ENCODE results near the gene CHPF2. TPM values are rescaled to one million over a fixed set of nuclear protein-coding genes. Genes with fewer than 3 reads are reported as not detected.

The CHPF2 gene
- total RNA-seq, 4 donors from 2014 or later: 34.5 to 58.5 (median 40.2) TPM

- no peak overlapping the region for H3K4me3 ChIP-seq
- no peak for DNase-seq (ENCODE audit: low spot score in 2 of 2)
- no peaks in the 10 kb centered on the region for H3K4me1 ChIP-seq
- H3K9me3 ChIP-seq: no peaks in the 10 kb centered on the region
- no peak overlapping the region for H3K27ac ChIP-seq
- TF ChIP-seq EP300 (IDR thresholded peaks at IDR 0.05): no peak
- TF ChIP-seq POLR2A (IDR thresholded peaks at IDR 0.05): no peak
- no peak for TF ChIP-seq CTCF (IDR thresholded peaks at IDR 0.05)
- 69 to 78% methylated on average over 6 of the region's 6 CpGs for WGBS, 2 donors
- H3K27me3 ChIP-seq: peaks cover 0 to 10% of the 10 kb centered on the region in 2 donors
- peaks cover 0 to 15% (median 0%) of the 10 kb centered on the region in 3 donors for H3K36me3 ChIP-seq
Observed at GRCh38 chr7:151205730-151206129, 26.6 kb upstream of the CHPF2 start.

- H3K27ac ChIP-seq: no peak overlapping the region
- H3K4me3 ChIP-seq: no peak overlapping the region
- no peak for TF ChIP-seq CTCF (IDR thresholded peaks at IDR 0.05)
- TF ChIP-seq EP300 (IDR thresholded peaks at IDR 0.05): no peak
- TF ChIP-seq POLR2A (IDR thresholded peaks at IDR 0.05): no peak
- no peaks in the 10 kb centered on the region for H3K4me1 ChIP-seq
- 61 to 66% methylated on average over 9 of the region's 9 CpGs for WGBS, 2 donors
- H3K9me3 ChIP-seq: no peaks in the 10 kb centered on the region
- peaks cover 0 to 10% of the 10 kb centered on the region in 2 donors for H3K27me3 ChIP-seq
- H3K36me3 ChIP-seq: peaks cover 0 to 27% (median 0%) of the 10 kb centered on the region in 3 donors
- DNase-seq (ENCODE audit: low spot score in 2 of 2): no peak
Observed at GRCh38 chr7:151206914-151207313, 25.4 kb upstream of the CHPF2 start.

GRCh38 chr7:151207315-151207714 lies 25.0 kb upstream of the CHPF2 start:
- Histone ChIP-seq H3K36me3 (peaks cover 0 to 31% (median 0%) of the 10 kb centered on the region in 3 donors), H3K27ac (no peak overlapping the region), H3K4me1 (no peaks in the 10 kb centered on the region), H3K4me3 (no peak overlapping the region), H3K27me3 (peaks cover 0 to 10% of the 10 kb centered on the region in 2 donors), H3K9me3 (no peaks in the 10 kb centered on the region)
- 60 to 66% methylated on average over 9 of the region's 9 CpGs for WGBS, 2 donors
- DNase-seq (ENCODE audit: low spot score in 2 of 2): no peak
- TF ChIP-seq CTCF (IDR thresholded peaks at IDR 0.05): no peak
- TF ChIP-seq POLR2A (IDR thresholded peaks at IDR 0.05): no peak

GRCh38 chr7:151207804-151208203 lies 24.5 kb upstream of the CHPF2 start:
- DNase-seq (ENCODE audit: low spot score in 2 of 2): no peak
- H3K9me3 ChIP-seq: no peaks in the 10 kb centered on the region
- H3K27ac ChIP-seq: no peak overlapping the region
- TF ChIP-seq EP300 (IDR thresholded peaks at IDR 0.05): no peak
- WGBS, 2 donors: 67 to 70% methylated on average over 8 to 12 of the region's 12 CpGs
- H3K36me3 ChIP-seq: peaks cover 0 to 36% (median 0%) of the 10 kb centered on the region in 3 donors
- H3K4me3 ChIP-seq: no peak overlapping the region
- H3K4me1 ChIP-seq: no peaks in the 10 kb centered on the region
- peaks cover 0 to 10% of the 10 kb centered on the region in 2 donors for H3K27me3 ChIP-seq

- Histone ChIP-seq H3K9me3 (no peaks in the 10 kb centered on the region), H3K4me3 (no peak overlapping the region), H3K36me3 (peaks cover 0 to 41% (median 0%) of the 10 kb centered on the region in 3 donors), H3K27ac (no peak overlapping the region), H3K4me1 (no peaks in the 10 kb centered on the region), H3K27me3 (peaks cover 0 to 10% of the 10 kb centered on the region in 2 donors)
- TF ChIP-seq CTCF (IDR thresholded peaks at IDR 0.05): no peak
- TF ChIP-seq POLR2A (IDR thresholded peaks at IDR 0.05): no peak
- TF ChIP-seq EP300 (IDR thresholded peaks at IDR 0.05): no peak
- WGBS, 2 donors: 62 to 68% methylated on average over 9 of the region's 9 CpGs
- no peak for DNase-seq (ENCODE audit: low spot score in 2 of 2)
Observed at GRCh38 chr7:151208253-151208862, 23.9 kb upstream of the CHPF2 start.

Data from tibial nerve (tissue), 4 donors.